K562 (cell line): ENCODE measurements around the gene CELF4. TPM values are rescaled to one million over a fixed set of nuclear protein-coding genes. Genes with fewer than 3 reads are reported as not detected.

Experiments used
- ATAC-seq: fragments of 200-7000 bp; cut with Tn5 transposase; 3 replicates; pipeline ENCODE4 v1.9.1; 2020; ENCODE audit warnings: moderate library complexity
- BruUV-seq: library from RNA; stranded (reverse); fragments of 400-500 nt; replicated peaks from 2 replicates; lab custom pipeline; 2021; lab: Mats Ljungman, UMichigan
- CTCF ChIA-PET: fragments of 300-600 bp; formaldehyde crosslinking; extraction: SDS; loops from one replicate; lab custom pipeline; 2021; ENCODE audit warnings: low intra/inter-chr PET ratio; lab: Yijun Ruan, JAX
- POLR2A ChIA-PET: fragments of 300-600, 350-650 bp; sonication (Branson Sonifier 250); formaldehyde crosslinking; extraction: SDS; loops from one replicate; lab custom pipeline; 2021; ENCODE audit warnings: antibody characterized with exemption, inconsistent platforms; lab: Yijun Ruan, JAX
- DNase-seq, 4 experiments: peaks; one replicate each; pipeline versions ENCODE4 v3.0.0 to v3.0.0-alpha.2; 2011 to 2018; ENCODE audit warnings: low spot score in 3 of 4, mixed read lengths in 3 of 4; ENCODE audit errors: extremely low read depth in 1 of 4
- FAIRE-seq: peaks from 2 replicates; lab custom pipeline; 2011; peaks lifted over from hg19 to GRCh38; lab: Jason Lieb, UNC
- H2AFZ ChIP-seq: 2 replicates; pipeline ENCODE4 v1.6.0; 2011; ENCODE audit warnings: low read depth, low read length, control low read depth, inconsistent platforms
- H3K27ac ChIP-seq: fragments of 200-600 bp; 3 replicates; pipeline ENCODE4 v1.8.0; 2011; ENCODE audit warnings: low read depth, mild to moderate bottlenecking, control low read depth, inconsistent platforms, low read length, moderate library complexity, mixed read lengths; ENCODE audit errors: extremely low read depth
- H3K27me3 ChIP-seq, 2 experiments: fragments of 300-600 bp in 1 of 2; 2 replicates in 1 of 2; 3 replicates in 1 of 2; pipeline versions ENCODE4 v1.6.0 to v1.8.0; 2011; ENCODE audit warnings: inconsistent platforms in 2 of 2, low read length in 2 of 2, mild to moderate bottlenecking in 1 of 2, mixed read lengths in 1 of 2, moderate library complexity in 1 of 2; ENCODE audit not compliant: control insufficient read depth in 2 of 2, insufficient read depth in 2 of 2
- H3K36me3 ChIP-seq: fragments of 300-600 bp; 3 replicates; pipeline ENCODE4 v1.8.0; 2011; ENCODE audit warnings: mild to moderate bottlenecking, low read length, inconsistent platforms; ENCODE audit not compliant: control insufficient read depth, insufficient read depth
- H3K4me1 ChIP-seq, 2 experiments: fragments of 200-600 bp in 1 of 2; replicated peaks in 1 of 2; 2 replicates in 1 of 2; 3 replicates in 1 of 2; pipeline versions ENCODE4 v1.5.1 to v1.8.0; 2011; ENCODE audit warnings: inconsistent platforms in 2 of 2, low read length in 2 of 2, mild to moderate bottlenecking in 1 of 2, mixed read lengths in 1 of 2, moderate library complexity in 1 of 2; ENCODE audit not compliant: control insufficient read depth in 2 of 2, insufficient read depth in 2 of 2
- H3K4me2 ChIP-seq: 2 replicates; pipeline ENCODE4 v1.6.1; 2011; ENCODE audit warnings: low read length, control low read depth, inconsistent platforms, mixed read lengths; ENCODE audit not compliant: insufficient read depth
- H3K4me3 ChIP-seq: fragments of 200-600 bp; sonication (generic), shearing (Covaris generic); 2 replicates; pipeline ENCODE4 v1.5.1; 2016; ENCODE audit warnings: control low read depth, inconsistent platforms
- H3K79me2 ChIP-seq: fragments of 200-600 bp; 3 replicates; pipeline ENCODE4 v1.8.0; 2011; ENCODE audit warnings: low read length, inconsistent platforms; ENCODE audit not compliant: control insufficient read depth, insufficient read depth
- H3K9ac ChIP-seq, 2 experiments: 2 replicates each; pipeline versions ENCODE4 v1.6.0 to v1.6.1; 2011; ENCODE audit warnings: low read depth in 2 of 2, low read length in 2 of 2, control low read depth in 1 of 2, inconsistent platforms in 1 of 2, mild to moderate bottlenecking in 1 of 2, mixed read lengths in 1 of 2; ENCODE audit not compliant: insufficient read depth in 1 of 2
- H3K9me1 ChIP-seq: one replicate; pipeline ENCODE4 v1.6.0; 2011; ENCODE audit warnings: inconsistent platforms, mild to moderate bottlenecking, low read length, moderate library complexity; ENCODE audit not compliant: control insufficient read depth, insufficient read depth
- H3K9me3 ChIP-seq: replicated peaks from 2 replicates; pipeline ENCODE4 v1.5.1; 2011; ENCODE audit warnings: low read depth, low read length, inconsistent platforms; ENCODE audit not compliant: control insufficient read depth, insufficient read depth
- H4K20me1 ChIP-seq: replicated peaks from 2 replicates; pipeline ENCODE4 v1.6.1; 2011; ENCODE audit warnings: low read length, inconsistent platforms, mixed read lengths; ENCODE audit not compliant: control insufficient read depth, insufficient read depth
- BRF2 ChIP-seq: IDR thresholded peaks from 3 replicates; pipeline ENCODE4 v1.6.1; 2011; ENCODE audit warnings: borderline replicate concordance, mild to moderate bottlenecking; ENCODE audit not compliant: insufficient read length, insufficient read depth
- GATAD2B ChIP-seq: fragments of 450-650 bp; IDR thresholded peaks from 2 replicates; pipeline ENCODE4 v1.6.1; 2017; ENCODE audit warnings: mild to moderate bottlenecking, borderline replicate concordance
- MAFK ChIP-seq: IDR thresholded peaks from 2 replicates; pipeline ENCODE4 v1.6.1; 2011; ENCODE audit warnings: low read length, improper control_type of control experiment
- NCOA6 ChIP-seq: fragments of 450-650 bp; IDR thresholded peaks from 2 replicates; pipeline ENCODE4 v1.6.1; 2017; ENCODE audit warnings: mild to moderate bottlenecking
- NFYB ChIP-seq: IDR thresholded peaks from 2 replicates; pipeline ENCODE4 v1.6.1; 2011; ENCODE audit warnings: mild to moderate bottlenecking, moderate library complexity; ENCODE audit not compliant: insufficient read length; ENCODE audit errors: extremely low read depth
- PHF21A ChIP-seq: fragments of 450-650 bp; IDR thresholded peaks from 2 replicates; pipeline ENCODE4 v1.6.1; 2017; ENCODE audit warnings: low read depth, borderline replicate concordance
- PML ChIP-seq: IDR thresholded peaks from 2 replicates; pipeline ENCODE4 v1.6.1; 2012; ENCODE audit warnings: low read length, inconsistent platforms
- POU5F1 ChIP-seq: fragments of 150-350 bp; IDR thresholded peaks from 2 replicates; pipeline ENCODE4 v1.6.1; 2014; ENCODE audit warnings: borderline replicate concordance, low read length, low read depth, mild to moderate bottlenecking; ENCODE audit not compliant: partially characterized antibody
- USF2 ChIP-seq: sonication (generic); formaldehyde crosslinking; IDR thresholded peaks from 2 replicates; pipeline ENCODE4 v1.5.0; 2020; ENCODE audit warnings: missing genetic modification reagents
- ZFPM2 ChIP-seq: fragments of 250-450 bp; sonication (Bioruptor Pico); IDR thresholded peaks from 2 replicates; pipeline ENCODE4 v1.5.1; 2022; ENCODE audit warnings: mild to moderate bottlenecking
- ZNF124 ChIP-seq: sonication (generic); formaldehyde crosslinking; IDR thresholded peaks from 2 replicates; pipeline ENCODE4 v1.8.1; 2022; ENCODE audit warnings: missing genetic modification reagents
- ZNF717 ChIP-seq: fragments of 250-450 bp; sonication (Bioruptor Pico); IDR thresholded peaks from 2 replicates; pipeline ENCODE4 v1.5.0; 2021
- WGBS: fragments of 100-300 bp; shearing (Covaris generic); methylation state at CpG from one replicate; pipeline ENCODE4 v1.1.6; 2016; ENCODE audit warnings: low coverage, mixed read lengths; ENCODE audit not compliant: insufficient coverage; ENCODE audit errors: missing lambda C conversion rate; 5-methylcytosine and 5-hydroxymethylcytosine counted together
- in situ Hi-C: fragments of 300-500 bp; cut with MboI; formaldehyde crosslinking; loops from 4 replicates; pipeline ENCODE4 v1.15.0; 2018; ENCODE audit warnings: inconsistent platforms, mixed read lengths
- intact Hi-C: fragments of 100-400 bp; cut with micrococcal nuclease; formaldehyde crosslinking; loops from 2 replicates; pipeline ENCODE4 v1.14.2; 2022
- polyA plus RNA-seq, 8 experiments: library from polyadenylated mRNA; depleted of rRNA in 4 of 8; stranded (reverse) in 5 of 8; unstranded in 3 of 8; fragments of >200 nt; fragmentation: Nextera tagmentation in 2 of 8; fragmentation: Illumina TruSeq in 1 of 8; extraction: Ambion mirVana in 2 of 8; extraction: Trizol in 1 of 8; gene quantifications; 2 replicates each; pipeline versions ENCODE4 v1.2.1 to v1.2.3, GENCODE V29; 2011 to 2014; ENCODE audit warnings: inconsistent platforms in 1 of 8, missing spikeins in 1 of 8
- total RNA-seq, 7 experiments: library from RNA; depleted of rRNA in 6 of 7; stranded (reverse); fragments of >200 nt in 6 of 7; fragmentation: Illumina TruSeq in 2 of 7; extraction: Trizol in 2 of 7; gene quantifications; 2 replicates each; pipeline versions ENCODE4 v1.2.1 to v1.2.3, GENCODE V29; 2011 to 2021; ENCODE audit warnings: low replicate concordance in 1 of 7

CELF4 gene
- total and polyA plus RNA-seq, 9 of the 15 experiments (the other 6 are each of a cell fraction or from before 2014, with no cell fraction given): 0.04 to 0.24 (median 0.07) TPM; not detected in 3

GRCh38 chr18:37378336-37379010 lies 187.1 kb downstream of the CELF4 start:
- Histone ChIP-seq H3K27me3 (peaks cover 0 to 4% of the 10 kb centered on the region in 2 experiments; a peak in 1 of 5 replicates), H3K4me3 (no peak overlapping the region), H3K9me3 (no peaks in the 10 kb centered on the region), H3K27ac (no peak overlapping the region), H3K79me2 (no peaks in the 10 kb centered on the region), H3K9me1 (no peaks in the 10 kb centered on the region), H4K20me1 (no peaks in the 10 kb centered on the region), H3K9ac (no peak overlapping the region; a peak in 1 of 4 replicates), H3K4me1 (no peaks in the 10 kb centered on the region), H2AFZ (no peak overlapping the region), H3K36me3 (no peaks in the 10 kb centered on the region), H3K4me2 (no peak overlapping the region)
- POLR2A ChIA-PET: no interaction called here
- DNase-seq (no peak), FAIRE-seq (no peak), ATAC-seq (no peak)
- intact Hi-C loops: no loop called here
- in situ Hi-C loops: no loop called here
- CTCF ChIA-PET: no interaction called here
- TF ChIP-seq ZFPM2 (CRISPR knock-in tag) (no peak), PHF21A (no peak), GATAD2B (no peak)
- BruUV-seq: no TSS peak
- under 1% methylated on average over 11 of the region's 11 CpGs for WGBS

DNA sequence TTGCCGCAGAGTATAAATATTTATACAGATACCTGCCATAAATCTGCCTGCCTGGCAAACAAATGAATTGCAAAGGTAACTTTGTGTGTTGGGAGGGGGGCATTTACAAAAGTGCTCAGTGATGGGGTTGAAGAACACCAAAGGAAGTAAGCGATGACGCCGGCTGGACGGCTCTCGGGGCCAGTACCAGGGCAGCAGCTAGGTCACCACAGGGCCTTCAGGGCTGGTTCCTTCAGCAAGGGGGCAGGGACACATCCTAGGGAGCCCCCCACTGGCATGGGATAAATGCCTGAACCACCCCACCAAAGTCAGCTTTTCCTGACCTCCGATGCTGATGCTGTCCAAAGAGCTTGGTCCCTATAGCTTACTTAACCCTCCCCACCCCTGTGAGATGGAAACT lies 190.4 kb downstream of the CELF4 start:
- no peaks in the 10 kb centered on the region for H3K9me1 ChIP-seq
- in situ Hi-C loops (no loop called here), intact Hi-C loops (no loop called here)
- no peak overlapping the region for H3K27ac ChIP-seq
- H3K9me3 ChIP-seq: no peaks in the 10 kb centered on the region
- H3K79me2 ChIP-seq: no peaks in the 10 kb centered on the region
- no peak overlapping the region for H3K4me3 ChIP-seq
- no peak for ATAC-seq
- BruUV-seq: no TSS peak
- no peak overlapping the region for H2AFZ ChIP-seq
- CTCF ChIA-PET: no interaction called here
- H3K4me1 ChIP-seq: no peaks in the 10 kb centered on the region
- DNase-seq: no peak
- no peak overlapping the region for H3K4me2 ChIP-seq
- no peaks in the 10 kb centered on the region; the same call in 1 of the 2 replicates for H4K20me1 ChIP-seq
- H3K27me3 ChIP-seq: peaks cover 0 to 4% of the 10 kb centered on the region in 2 experiments; a peak in 1 of 5 replicates
- whole genome bisulfite sequencing: 0% methylated on average over 7 of the region's 7 CpGs
- H3K9ac ChIP-seq: no peak overlapping the region
- POLR2A ChIA-PET: interaction anchor here (0.8 kb wide), 1 partner anchor 22 kb away, joined by 4 read pairs; no protein-coding TSS in a partner anchor
- no peaks in the 10 kb centered on the region for H3K36me3 ChIP-seq
- FAIRE-seq: no peak
- no peak for TF ChIP-seq NCOA6
- no peak for TF ChIP-seq MAFK
- no peak for TF ChIP-seq BRF2
- no peak for TF ChIP-seq NFYB
- no peak for TF ChIP-seq ZNF717 (CRISPR knock-in tag)
- TF ChIP-seq USF2 (CRISPR knock-in tag): no peak
- TF ChIP-seq PML: no peak
- TF ChIP-seq POU5F1: no peak
- no peak for TF ChIP-seq ZNF124 (CRISPR knock-in tag)
